NCI-H187 treated with DMSO at 0.1 percent for 48 hours (cell line): ENCODE data around the gene STPG4.

Experiments
- DNase-seq: peaks from one replicate; lab custom pipeline; 2025; lab: John Stamatoyannopoulos, UW

Gene STPG4

DNA sequence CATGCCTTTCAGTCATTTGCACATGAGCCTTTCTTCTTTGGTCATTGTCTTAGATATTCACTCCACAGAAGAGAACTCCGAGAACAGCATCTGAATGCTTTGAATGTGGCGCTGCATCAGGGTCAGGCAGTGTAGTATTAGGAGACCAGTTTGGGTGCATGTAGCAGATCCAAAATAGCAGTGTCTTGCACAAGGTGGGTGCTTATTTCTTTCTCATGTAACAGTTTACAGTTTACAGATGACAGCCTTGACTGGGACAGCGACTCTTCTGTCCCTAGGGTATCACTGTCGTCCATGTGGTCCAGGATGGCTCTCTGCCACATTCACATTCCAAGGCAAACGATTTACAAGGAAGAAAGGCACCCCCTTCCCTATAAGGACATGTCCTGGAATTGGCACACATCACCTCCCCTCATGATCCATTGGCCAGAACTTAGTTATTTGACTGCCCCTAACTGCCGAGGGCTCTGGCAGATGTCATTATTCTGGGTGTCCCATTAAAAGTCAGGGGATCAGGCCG is 101.0 kb downstream of the STPG4 start:
- no peak for DNase-seq

DNA sequence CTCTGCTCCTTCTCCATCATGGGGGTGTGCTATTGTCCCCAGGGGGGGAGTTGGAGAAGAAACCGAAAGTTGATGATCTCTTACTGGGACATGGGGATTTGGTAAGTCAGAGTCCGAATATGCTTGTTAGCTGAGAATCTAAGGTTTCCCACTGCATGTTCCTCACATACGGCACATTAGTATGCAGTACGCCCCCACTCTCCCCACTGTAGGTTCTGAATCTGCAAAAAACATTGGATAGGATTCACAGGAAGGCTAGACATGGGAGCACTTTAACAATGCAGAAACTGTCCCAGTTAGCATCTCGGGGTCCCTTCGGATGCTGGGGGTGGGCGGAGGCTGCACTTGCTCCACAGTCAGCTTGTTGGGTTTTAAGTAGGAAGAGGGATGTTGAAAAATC is 102.3 kb downstream of the STPG4 start:
- DNase-seq = no peak

DNA sequence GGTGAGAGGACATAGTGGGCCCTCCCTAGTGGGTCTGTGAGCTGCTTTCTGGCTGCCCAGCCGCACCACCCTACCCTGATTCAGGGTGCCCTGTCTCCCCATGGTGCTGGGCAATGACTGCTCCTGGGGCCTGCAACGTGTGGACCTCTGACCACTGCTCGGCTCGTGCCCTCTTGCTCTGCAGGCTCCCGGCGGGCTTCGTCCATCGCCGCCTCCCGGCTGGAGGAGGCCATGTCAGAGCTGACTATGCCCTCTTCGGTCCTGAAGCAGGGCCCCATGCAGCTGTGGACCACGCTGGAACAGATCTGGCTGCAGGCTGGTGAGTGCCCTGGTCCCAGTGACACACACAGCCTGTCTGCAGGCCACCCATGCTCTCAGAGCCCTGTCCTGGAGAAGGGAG is 103.5 kb downstream of the STPG4 start:
- DNase-seq = no peak

DNA sequence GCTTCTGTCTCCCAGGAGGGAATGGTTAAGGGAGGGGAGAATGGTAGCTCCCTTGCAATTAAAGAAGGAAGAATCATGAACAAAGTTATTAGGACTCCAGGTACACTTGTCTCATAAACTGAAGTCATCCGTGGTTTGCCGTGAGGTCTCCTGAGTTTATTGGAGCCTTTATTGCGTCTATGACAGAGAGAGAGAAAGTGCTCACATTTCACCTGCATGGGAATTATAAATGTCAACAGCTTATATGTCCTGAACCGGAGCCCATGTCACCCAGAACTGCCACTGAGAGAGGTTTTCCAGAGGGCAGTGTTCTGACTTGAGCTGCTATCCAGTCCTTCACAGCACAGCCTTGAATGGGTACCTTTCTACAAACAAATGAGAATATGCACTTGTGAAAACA is 104.3 kb downstream of the STPG4 start:
- DNase-seq = no peak

DNA sequence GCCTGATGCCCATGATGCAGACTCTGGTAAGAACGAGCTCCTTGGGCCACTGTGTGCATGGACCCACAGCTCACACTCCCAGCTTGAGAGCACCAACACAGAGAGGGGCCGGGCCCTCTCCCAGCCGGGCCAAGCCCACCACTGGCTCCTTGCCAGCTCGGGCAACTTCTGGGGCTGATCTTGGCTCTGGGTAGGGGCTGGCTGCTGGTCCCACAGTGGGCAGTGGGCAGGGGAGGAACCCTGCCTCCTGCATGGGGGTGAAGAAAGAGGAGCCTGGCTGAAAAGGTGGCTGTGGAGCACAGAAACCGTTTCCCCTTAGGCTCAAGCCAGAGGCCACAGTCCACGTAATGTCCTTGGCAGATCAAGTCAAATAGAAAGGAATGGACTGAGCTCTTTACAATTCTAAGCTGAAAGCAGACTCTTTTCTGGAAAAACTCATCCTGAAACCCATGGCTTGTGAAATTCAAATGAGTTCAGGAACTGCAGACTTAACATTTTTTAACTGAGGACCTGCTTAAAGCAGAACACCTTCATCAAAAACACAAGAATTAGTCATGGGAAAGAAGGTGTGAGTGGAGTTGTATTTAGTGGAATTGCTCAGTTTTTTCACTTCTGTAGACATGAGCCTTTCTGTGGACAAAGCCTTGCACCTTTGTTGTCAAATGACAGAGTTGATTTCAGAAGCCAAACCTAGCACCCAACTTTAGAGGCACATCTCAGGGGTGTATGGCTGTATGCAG is 104.9 kb downstream of the STPG4 start:
- no peak for DNase-seq

DNA sequence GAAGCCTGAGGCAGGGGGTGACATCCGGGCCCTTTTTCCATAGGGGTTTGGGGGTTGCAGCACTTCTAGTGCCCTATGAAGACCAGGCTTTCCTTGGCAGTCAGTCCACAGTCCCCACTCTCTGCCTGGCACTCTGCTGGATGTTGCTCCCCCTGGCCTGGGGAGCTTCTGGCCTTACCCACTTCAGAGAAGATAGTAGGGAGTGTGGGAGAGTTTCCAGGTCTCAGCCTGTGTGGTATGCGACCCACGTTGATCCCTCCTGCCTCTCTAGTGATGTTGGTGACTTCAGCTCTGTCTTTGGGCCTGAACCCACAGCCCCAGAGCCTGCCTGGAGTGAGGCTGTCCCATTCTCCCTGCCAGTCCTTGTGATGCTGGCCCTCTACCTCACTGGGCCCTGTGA is 105.6 kb downstream of the STPG4 start:
- DNase-seq = no peak

DNA sequence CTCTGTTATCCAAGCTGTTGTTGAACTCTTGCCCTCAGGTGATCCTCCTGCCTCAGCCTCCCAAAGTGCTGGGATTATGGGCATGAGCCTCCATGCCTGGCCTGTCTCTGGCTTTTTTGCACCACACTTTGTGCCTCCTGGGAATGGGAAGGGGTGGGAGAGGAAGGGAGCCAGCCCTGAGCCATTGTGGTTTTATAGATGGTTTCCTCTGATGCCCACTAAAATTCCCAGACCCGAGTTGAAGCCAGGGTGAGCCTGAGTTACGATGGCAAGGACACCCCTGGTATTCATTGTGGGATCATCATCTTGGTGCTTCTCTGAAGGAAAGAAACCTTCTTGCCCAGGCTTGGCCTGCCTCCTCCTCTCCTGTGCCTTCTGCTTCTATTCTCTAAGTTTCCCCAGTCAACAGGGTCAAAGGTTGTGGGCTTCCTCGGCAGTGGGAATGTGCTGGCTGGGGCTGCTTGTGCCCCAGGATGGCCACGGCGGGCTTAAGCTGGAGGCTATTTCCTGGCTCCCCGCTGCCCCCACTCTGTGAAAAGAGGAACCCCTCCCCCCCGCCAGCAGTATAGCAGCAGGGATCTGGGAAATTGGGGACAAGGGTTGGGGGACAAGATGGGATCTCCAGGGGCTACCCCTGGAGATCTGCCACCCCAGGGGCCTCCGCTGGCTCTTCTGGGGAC is 106.2 kb downstream of the STPG4 start:
- no peak for DNase-seq

DNA sequence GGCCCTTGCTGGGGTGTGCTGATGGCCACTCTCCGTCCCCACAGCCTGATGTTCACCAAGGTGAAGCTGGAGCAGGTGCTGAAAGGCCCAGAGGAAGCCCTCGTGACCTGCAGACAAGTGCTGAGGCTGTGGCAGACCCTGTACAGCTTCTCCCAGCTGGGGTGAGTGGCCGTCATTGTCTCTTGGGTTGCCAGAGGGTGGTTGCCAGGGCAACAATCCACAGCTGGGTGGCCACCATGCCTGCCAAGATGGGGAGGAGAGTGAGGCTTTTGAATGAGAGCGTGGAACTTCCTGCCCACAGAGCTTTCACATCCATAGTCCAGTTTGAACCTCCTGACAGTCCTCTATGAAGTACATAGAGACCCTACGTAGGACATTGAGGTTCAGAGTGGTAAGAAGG is 108.8 kb downstream of the STPG4 start:
- no peak for DNase-seq

DNA sequence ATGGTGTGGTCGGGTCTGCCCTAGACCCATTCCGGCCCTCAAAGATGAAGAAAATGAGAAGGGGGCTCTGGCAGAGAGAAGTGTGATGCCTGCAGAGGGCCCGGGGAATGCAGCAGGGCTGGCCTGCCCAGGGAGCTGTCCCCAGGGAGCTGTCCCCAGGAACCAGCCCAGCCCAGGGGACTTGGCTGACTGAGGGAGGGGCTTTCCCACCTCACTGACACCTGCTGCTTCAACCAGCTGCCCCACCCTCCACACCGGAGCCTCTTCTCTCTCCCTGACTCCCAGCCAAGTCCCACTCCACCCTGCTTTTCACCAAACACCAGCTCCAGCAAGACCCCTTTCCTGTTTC is 111.2 kb downstream of the STPG4 start:
- DNase-seq = no peak

DNA sequence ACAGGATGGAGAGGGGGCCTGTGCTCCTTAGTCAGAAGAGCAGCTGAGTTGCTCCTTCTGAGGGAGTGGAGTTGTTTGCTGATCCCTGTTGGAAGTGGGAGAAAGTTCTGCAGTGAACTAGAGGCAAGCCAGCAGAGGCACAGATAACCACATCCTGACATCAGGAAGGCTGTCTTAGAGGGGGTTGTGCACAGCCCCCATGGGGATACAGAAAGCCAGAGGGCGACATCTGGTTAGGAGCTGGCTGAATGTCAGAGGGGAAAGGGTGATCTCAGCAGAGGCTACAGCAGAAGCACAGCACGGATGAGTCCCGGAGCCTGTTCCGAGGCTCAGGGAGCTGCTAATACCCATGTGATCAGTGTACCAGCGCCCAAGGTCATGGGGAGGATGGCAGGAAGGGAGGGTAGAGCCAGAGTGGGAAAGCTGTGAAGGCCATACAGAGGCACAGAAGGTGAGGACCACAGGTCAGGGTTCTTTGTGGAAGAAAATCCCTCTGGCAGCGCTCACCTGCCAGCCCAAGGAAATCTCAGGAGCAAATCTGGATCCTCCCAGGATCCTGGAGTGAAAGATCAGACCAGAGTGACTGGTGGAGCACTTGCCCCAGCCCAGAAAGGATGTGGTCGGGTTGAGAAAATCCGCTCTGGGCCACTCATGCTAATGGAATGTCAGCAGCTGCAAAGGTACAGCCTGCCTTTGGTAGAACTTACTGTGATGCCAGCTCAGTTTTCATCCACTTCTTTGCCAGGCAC is 111.8 kb downstream of the STPG4 start:
- no peak for DNase-seq

DNA sequence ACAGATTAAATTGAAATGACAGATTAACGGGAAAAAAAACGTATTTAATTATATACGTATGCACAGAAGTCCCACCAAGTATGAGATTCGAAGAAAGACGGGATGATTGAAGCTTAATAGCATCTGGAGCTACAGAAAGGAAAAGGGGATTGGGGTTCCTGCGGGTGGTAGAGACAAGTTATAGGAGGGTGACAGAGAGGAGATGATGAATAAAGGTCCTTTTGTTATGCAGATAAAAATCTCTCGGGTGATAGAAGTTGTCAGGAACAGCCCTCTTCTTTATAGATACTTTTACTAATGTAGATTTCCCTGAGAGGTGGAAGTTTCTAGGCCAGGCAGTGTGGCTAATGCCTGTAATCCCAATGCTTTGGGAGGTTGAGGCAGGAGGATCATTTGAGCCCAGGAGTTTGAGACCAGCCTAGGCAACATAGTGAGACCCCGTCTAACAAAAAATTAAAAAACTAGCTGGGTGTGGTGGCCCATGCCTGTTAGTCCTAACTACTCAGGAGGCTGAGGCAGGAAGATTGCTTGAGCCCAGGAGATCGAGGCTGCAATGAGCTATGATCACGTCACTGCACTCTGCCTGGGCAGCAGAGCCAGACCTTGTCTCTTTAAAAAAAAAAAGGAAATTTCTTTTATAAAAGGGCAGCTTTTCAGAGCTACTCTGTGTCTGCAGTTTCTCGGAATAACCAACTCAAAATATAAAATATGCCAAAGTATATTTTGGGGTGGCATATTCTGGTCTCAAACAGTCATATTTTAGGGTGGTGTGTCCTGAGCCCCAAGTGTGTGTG is 113.0 kb downstream of the STPG4 start:
- no peak for DNase-seq

DNA sequence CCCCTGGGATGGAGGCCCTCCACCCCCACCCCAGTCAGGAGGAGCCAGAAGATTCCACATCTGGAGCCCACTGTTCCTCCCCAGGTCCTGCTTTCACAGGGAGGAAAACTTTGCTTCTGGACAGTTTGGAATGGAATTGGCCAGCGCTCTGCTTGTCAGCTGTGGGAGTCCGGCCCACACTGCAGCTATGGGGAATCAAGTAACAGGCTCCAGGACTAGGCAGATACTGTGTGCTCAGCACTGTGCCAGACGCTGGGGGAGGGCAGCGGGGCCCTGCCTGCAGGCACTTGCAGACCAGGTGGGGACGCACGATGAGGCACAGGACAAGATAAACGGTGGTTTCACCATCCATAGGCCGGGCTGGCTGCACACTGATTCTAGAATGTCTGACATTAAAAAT is 114.0 kb downstream of the STPG4 start:
- DNase-seq = no peak

DNA sequence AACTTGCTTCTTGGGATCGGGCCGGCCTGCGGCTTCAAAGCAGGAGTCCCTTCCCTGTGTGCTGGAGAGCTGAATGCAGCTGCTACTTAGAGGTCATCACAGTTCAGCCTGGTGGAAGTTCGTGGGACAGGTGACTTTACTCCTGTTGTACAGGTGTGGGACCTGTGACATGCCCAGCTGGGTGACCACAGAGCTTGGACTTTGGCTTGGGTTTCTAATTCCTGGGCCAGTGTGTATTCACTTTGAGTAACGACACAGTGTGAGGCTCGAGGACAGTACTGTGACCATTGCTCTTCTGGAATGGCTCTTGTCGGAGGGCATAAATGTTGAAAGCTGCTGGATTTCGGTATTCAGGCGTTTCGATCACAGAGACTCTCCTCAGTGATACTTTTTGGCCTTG is 114.5 kb downstream of the STPG4 start:
- DNase-seq = no peak

DNA sequence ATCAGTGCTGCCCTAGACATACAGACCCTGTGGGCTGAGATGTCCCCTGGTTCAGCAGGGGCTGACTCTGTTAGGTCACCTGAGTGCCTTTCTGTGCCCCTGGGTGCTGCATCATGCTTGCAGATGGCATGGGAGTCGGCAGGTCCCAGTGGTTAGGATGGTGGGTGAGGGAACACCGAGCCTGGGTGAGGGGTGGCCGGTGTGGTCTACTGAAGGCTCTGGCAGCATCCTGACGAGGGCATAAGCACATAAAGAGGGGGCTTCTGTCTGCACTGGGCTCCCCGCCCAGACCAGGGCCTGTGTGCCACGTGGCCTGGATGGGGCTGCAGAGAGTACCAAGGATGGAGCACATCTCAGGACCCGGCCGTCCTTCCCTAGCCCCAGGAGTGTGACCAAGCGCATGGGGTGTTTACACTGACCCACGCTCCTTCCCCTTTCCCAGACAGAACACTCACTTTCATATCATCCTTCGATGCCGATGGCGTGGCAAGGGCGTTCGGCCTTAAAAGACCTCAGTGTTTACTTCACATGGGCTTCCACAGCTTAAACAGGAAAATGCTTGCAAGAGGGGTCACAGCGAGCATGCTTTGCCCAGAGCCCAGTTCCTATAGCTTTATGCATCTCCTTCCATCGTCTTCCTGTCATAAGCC is 115.1 kb downstream of the STPG4 start:
- DNase-seq = no peak

DNA sequence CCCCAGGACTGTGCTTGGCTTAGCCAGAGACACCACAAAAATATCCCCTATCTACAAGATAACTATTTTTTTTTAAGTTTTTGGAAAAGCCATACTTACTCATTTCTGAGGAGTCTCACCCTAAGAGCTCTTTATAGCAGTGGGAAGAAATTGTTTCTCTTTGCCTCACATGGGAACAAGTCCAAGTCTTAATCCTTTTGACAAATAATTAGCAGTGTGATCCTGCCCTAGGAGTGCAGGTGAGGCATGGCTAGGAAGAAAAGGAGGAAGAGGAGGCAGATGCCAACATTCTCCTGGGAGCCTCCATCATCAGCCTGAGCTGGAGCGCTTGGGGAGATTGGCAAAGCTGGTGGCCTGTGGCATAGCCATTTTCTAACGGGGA is 115.6 kb downstream of the STPG4 start:
- no peak for DNase-seq

DNA sequence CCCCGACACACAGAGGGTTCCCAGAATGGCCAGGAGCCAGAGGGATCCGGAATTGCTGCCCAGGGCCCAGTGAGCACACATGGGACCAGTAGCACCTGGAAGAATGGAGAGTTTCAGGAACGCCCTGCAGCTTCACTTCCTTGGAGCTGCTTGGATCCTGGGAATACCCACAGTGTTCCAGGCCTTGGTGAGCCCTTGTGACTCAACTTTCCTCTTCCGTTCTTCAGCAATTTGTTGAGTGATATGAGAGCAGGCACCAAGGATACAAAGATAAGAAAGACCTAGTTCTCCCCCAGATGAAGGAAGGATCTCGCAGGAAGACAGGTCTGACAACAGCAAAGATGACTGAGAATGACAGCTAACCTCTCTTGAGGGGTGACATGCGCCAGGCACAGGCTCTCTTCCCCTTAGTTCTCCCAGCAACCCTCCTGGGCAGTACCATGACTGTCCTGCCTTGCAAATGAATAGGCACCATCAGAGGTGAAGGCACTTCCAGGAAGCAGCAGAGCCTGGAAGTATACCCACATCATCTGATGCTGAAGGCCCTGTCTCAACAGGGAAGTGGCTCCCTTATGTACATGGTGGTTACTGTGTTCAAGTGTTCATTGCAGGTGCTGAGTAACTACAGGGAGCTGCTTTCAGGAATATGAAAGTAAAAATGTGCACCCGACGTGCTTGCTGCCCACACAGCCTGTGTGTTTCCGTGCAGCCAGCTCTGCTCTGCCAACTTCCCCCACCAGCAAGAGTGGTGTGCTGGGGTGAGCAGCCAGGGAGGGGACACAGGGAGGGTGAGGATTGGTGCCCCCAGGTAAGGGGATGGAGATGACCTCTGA is 116.2 kb downstream of the STPG4 start:
- no peak for DNase-seq

DNA sequence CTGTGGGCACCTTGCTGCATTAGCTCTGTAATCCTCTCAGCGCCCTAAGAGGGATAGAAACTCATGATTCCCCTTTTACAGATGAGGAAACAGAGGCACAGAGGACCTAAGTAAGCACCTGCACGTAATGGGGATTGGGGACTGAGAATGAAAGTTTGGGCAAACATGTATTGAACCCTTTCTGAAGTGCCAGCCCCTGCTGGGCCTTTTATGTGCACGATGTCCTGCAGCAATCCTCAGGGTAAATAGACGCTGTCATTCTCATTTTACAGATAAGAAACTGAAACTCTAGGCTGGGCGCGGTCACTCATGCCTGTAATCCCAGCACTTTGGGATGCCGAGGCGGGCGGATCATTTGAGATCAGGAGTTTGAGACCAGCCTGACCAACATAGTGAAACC is 117.4 kb downstream of the STPG4 start:
- no peak for DNase-seq
